AG04449 (cell line): ENCODE measurements around the gene NIN.

Experiments used
- CTCF ChIA-PET: fragments of 350-600 bp; formaldehyde crosslinking; extraction: SDS; loops from one replicate; lab custom pipeline; 2021; ENCODE audit warnings: antibody characterized with exemption; lab: Yijun Ruan, JAX
- POLR2A ChIA-PET: fragments of 400-600, 350-600 bp; formaldehyde crosslinking; extraction: SDS; loops from one replicate; lab custom pipeline; 2020; ENCODE audit warnings: antibody characterized with exemption, inconsistent platforms; lab: Yijun Ruan, JAX
- DNase-seq: peaks from one replicate; pipeline ENCODE4 v3.0.0-alpha.2; 2010; ENCODE audit warnings: low read depth, low spot score
- H3K4me3 ChIP-seq: 2 replicates; pipeline ENCODE4 v1.5.1; 2011; ENCODE audit warnings: low read depth, mild to moderate bottlenecking, control low read depth, low read length
- TF ChIP-seq, protein P1 (sequence below): IDR thresholded peaks from one replicate; pipeline ENCODE4 v1.5.1; 2011; ENCODE audit warnings: mild to moderate bottlenecking, moderate library complexity, low read length, control low read depth, inconsistent platforms; ENCODE audit not compliant: insufficient read depth; ENCODE audit errors: missing control alignments

Gene NIN

DNA sequence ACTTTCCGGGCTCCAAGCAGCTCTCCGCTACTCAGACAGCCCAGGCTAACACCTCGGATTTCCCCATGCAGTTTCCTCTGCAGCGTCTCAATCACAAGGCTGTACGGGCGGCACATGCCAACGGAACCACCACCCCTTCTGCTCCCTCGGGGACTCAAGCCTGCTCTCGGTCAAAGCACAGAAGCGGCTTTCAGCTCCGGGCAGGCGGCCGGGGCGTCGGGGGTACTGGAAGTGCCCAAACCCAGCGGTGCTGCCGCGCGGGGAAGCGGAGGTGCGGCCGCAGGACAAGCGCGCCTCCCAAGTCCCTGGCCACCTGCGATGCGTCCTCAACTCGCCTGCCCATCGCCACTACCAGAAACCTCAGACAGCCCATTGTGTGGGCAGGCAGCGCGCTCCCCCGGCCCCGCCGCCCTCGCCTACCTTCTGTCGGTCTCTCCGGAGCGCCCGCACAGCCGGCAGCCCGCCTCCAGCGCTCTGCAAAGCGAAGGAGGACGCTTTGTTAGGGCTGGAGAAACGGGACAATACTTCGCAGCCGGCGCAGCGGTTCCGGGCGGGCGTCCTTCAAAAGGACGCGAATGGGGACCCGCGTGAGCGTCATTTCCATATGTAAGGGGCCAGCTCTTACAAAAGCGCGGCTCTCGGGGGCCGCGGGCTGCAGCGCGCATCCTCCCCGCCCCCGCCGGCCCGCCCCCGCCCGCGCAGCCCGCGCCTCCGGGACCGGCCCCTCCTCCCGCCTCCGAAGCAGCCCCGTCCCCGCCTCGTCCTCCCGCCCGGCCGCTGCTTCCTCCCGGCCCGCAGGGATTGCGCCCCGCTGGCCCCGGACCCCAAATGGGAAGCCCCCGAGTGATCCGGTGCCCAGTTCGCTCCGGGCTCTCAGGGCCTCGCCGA is 674 bp downstream of the NIN start:
- ChIA-PET POLR2A (interaction anchor here (0.6 to 1.1 kb wide), 4 partner anchors 12 to 67 kb away, joined by 3 read pairs; no protein-coding TSS in a partner anchor), CTCF (interaction anchor here (0.7 to 5.6 kb wide), 10 partner anchors 10 to 53 kb away, joined by 3 to 30 read pairs (median 3); no protein-coding TSS in a partner anchor)
- TF ChIP-seq, protein P1, sequence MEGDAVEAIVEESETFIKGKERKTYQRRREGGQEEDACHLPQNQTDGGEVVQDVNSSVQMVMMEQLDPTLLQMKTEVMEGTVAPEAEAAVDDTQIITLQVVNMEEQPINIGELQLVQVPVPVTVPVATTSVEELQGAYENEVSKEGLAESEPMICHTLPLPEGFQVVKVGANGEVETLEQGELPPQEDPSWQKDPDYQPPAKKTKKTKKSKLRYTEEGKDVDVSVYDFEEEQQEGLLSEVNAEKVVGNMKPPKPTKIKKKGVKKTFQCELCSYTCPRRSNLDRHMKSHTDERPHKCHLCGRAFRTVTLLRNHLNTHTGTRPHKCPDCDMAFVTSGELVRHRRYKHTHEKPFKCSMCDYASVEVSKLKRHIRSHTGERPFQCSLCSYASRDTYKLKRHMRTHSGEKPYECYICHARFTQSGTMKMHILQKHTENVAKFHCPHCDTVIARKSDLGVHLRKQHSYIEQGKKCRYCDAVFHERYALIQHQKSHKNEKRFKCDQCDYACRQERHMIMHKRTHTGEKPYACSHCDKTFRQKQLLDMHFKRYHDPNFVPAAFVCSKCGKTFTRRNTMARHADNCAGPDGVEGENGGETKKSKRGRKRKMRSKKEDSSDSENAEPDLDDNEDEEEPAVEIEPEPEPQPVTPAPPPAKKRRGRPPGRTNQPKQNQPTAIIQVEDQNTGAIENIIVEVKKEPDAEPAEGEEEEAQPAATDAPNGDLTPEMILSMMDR = no peak
- peak overlapping the region; percentile 74 for H3K4me3 ChIP-seq
- no peak for DNase-seq

DNA sequence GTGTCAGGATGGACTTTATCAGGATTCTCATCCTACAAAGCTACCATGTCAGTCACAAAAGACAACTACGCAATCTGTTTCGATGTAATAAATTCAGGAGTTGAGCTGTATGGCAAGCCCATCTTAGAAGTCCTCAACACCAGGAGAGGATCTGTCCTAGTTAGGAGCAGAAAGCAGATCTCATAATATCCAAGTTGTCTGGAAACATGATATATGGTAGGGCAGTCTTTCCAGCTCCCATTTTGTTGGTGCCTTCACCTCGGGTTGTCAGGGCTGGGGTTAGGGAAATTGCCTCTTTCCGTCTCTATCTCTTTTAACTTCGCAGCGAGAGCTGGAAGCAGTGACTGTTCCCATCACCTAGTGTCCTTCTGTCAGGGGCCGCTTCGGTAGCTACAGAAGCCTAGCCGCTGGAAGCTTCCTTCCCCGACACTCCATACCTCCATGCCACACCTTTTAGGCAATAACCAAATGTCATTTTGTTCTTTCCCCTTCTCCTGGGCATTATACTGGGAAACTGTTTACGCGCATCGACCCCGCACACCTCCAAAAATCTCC is 1.4 kb downstream of the NIN start:
- ChIA-PET POLR2A (interaction anchor here (0.6 to 1.1 kb wide), 2 partner anchors 11 to 17 kb away, joined by 3 read pairs; no protein-coding TSS in a partner anchor), CTCF (interaction anchor here (0.7 to 5.6 kb wide), 11 partner anchors 9 to 52 kb away, joined by 3 to 30 read pairs (median 3); no protein-coding TSS in a partner anchor)
- TF ChIP-seq, protein P1 = no peak
- peak overlapping the region; percentile 74 for H3K4me3 ChIP-seq
- no peak for DNase-seq

DNA sequence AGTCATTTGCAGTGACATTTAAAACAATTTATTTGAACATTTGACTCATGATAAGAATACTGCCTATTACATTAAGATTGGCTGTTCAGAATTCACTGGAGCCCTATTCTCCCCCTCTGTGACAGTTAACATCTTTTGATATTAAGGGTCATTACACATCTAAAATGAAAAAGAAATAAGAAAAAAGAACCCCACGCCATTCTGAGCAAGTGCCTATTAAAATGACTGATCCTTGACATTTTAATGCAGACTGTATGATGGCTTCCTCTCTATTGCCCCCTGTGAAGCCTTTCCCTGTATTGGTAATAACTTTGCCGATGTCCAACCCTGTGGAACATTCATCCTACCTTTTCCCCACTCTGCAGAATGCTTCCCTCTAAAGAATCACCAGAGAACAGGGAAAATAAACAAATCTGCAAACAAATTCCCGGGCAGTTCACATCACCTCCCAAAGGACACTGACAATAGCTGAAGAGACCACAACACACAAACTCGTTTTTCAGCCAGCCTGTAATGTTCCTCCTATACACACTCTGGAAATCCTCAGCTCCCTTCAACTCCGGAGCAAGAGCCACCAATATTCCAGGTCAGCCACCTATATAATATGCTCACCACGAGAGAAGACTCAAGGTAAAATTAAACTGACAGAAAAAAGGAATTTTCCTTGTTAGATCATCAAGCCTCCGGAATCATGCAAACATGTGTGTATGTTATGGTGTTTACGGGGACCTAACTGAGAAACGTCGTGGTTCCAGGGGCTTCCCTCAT is 2.1 kb downstream of the NIN start:
- CTCF ChIA-PET = interaction anchor here (0.7 to 5.6 kb wide), 9 partner anchors 8 to 52 kb away, joined by 3 to 30 read pairs (median 3); no protein-coding TSS in a partner anchor
- no peak for DNase-seq
- H3K4me3 ChIP-seq = peak overlapping the region; percentile 74
- TF ChIP-seq, protein P1 = no peak
- POLR2A ChIA-PET = interaction anchor here (1.1 kb wide), 1 partner anchor 17 kb away, joined by 3 read pairs; no protein-coding TSS in a partner anchor

DNA sequence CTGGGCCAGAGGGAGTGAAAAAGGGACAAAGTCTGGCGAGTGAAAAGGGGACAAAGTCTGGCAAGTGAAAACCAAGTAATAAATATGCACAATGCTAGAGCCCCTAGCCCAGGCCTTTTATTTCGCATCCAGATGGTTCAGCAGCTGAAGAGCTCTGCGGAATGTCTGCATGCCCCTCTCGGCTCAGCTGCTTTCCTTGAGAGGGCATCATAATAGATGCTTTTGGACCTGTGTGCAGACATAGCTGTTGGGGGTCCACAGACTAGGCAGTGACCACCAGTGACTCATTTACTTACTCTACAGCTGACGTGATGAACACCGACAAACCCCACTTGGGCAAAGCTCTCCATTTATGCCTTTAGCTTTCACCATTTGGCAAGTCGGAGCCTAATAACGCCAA is 4.3 kb downstream of the NIN start:
- TF ChIP-seq, protein P1 = no peak
- ChIA-PET POLR2A (no interaction called here), CTCF (interaction anchor here (0.6 to 1.6 kb wide), 4 partner anchors 10 to 1842 kb away, joined by 3 to 4 read pairs (median 4); no protein-coding TSS in a partner anchor)
- DNase-seq = no peak
- no peak overlapping the region for H3K4me3 ChIP-seq

DNA sequence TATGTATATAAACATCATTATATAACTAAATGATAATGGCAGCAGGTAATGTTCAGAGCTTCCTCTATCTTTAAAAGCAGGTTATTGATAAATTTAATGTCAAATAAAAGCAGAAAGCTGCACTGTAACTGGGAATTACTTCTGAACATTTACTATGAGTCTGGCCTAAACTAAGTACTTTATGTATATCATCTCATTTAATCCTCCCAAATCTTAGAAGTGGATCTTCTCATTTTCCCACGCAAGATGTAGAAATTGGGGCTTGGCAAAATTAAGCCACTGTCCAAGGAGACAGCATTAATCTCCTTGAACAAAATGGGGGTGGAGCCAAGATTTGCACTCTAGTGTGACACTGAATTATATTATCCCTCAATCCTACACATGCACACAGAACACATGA is 5.7 kb downstream of the NIN start:
- POLR2A ChIA-PET = no interaction called here
- no peak overlapping the region for H3K4me3 ChIP-seq
- TF ChIP-seq, protein P1 = no peak
- no peak for DNase-seq
- CTCF ChIA-PET = no interaction called here
